Osteoblast (primary cell): Measurements from ENCODE around the gene CD2BP2. TPM values are rescaled to one million over a fixed set of nuclear protein-coding genes. Genes with fewer than 3 reads are reported as not detected.

ENCODE experiments used
- DNase-seq: peaks from one replicate; pipeline ENCODE4 v3.0.0; 2011; ENCODE audit warnings: low spot score, mixed read lengths; ENCODE audit not compliant: insufficient read length; ENCODE audit errors: missing footprints
- H2AFZ ChIP-seq: 2 replicates; pipeline ENCODE4 v1.6.0; 2011; ENCODE audit warnings: mild to moderate bottlenecking, low read length
- H3K27ac ChIP-seq: 2 replicates; pipeline ENCODE4 v1.5.1; 2011; ENCODE audit warnings: mild to moderate bottlenecking, low read depth, low read length, moderate library complexity
- H3K27me3 ChIP-seq: 2 replicates; pipeline ENCODE4 v1.6.0; 2012; ENCODE audit warnings: mild to moderate bottlenecking, control low read depth, inconsistent platforms, low read length, moderate library complexity; ENCODE audit not compliant: insufficient read depth
- H3K36me3 ChIP-seq: 2 replicates; pipeline ENCODE4 v1.5.1; 2011; ENCODE audit warnings: mild to moderate bottlenecking, low read length, control low read depth, moderate library complexity; ENCODE audit not compliant: insufficient read depth
- H3K4me1 ChIP-seq: 2 replicates; pipeline ENCODE4 v1.5.1; 2011; ENCODE audit warnings: mild to moderate bottlenecking, low read length, control low read depth, moderate library complexity; ENCODE audit not compliant: insufficient read depth
- H3K4me2 ChIP-seq: 2 replicates; pipeline ENCODE4 v1.6.0; 2011; ENCODE audit warnings: mild to moderate bottlenecking, low read length; ENCODE audit not compliant: insufficient read depth
- H3K4me3 ChIP-seq: fragments of 200-600 bp; sonication (generic); 3 replicates; pipeline ENCODE4 v1.5.1; 2012; ENCODE audit warnings: mild to moderate bottlenecking, low read length, inconsistent platforms; ENCODE audit not compliant: insufficient read depth
- H3K79me2 ChIP-seq: 2 replicates; pipeline ENCODE4 v1.6.0; 2012; ENCODE audit warnings: mild to moderate bottlenecking, low read length, control low read depth, inconsistent platforms; ENCODE audit not compliant: insufficient read depth
- H3K9me3 ChIP-seq: 2 replicates; pipeline ENCODE4 v1.5.1; 2011; ENCODE audit warnings: low read depth, low read length, control low read depth
- H4K20me1 ChIP-seq: 2 replicates; pipeline ENCODE4 v1.6.0; 2012; ENCODE audit warnings: mild to moderate bottlenecking, low read length, control low read depth; ENCODE audit not compliant: insufficient read depth
- CTCF ChIP-seq: IDR thresholded peaks from 2 replicates; pipeline ENCODE4 v1.5.1; 2011; ENCODE audit warnings: mild to moderate bottlenecking, low read depth, low read length, moderate library complexity; ENCODE audit errors: extremely low read depth
- total RNA-seq: library from RNA; depleted of rRNA; stranded (reverse); fragments of >200 nt; gene quantifications from 2 replicates; pipeline ENCODE4 v1.2.3, GENCODE V29; 2012

Gene CD2BP2
- total RNA-seq, 1 donor = 32.9 TPM

- Histone ChIP-seq H3K27ac (no peak within 1 kb of the TSS), H4K20me1 (peaks cover 8% of the 10 kb centered on the region), H3K9me3 (no peaks in the 10 kb centered on the region), H3K79me2 (peaks cover 4% of the 10 kb centered on the region), H3K4me2 (no peak within 1 kb of the TSS), H3K27me3 (no peaks in the 10 kb centered on the region), H3K4me3 (no peak within 1 kb of the TSS), H3K4me1 (peaks cover 10% of the 10 kb centered on the region), H3K36me3 (no peaks in the 10 kb centered on the region), H2AFZ (no peak within 1 kb of the TSS)
- no peak for TF ChIP-seq CTCF
- DNase-seq = peak; percentile 19
Measured at GRCh38 chr16:30382111-30382881, 27.2 kb upstream of the CD2BP2 start, which contains the start of gene SEPTIN1. Gene SEPTIN1, minus strand, starts transcription at chr16:30382561. Its CDS starts 19 bp downstream, at chr16:30382542.

- H3K27me3 ChIP-seq = no peaks in the 10 kb centered on the region
- H3K4me2 ChIP-seq = no peak overlapping the region
- no peaks in the 10 kb centered on the region for H3K36me3 ChIP-seq
- TF ChIP-seq CTCF = no peak
- H3K27ac ChIP-seq = no peak overlapping the region
- no peak overlapping the region for H3K4me3 ChIP-seq
- H3K9me3 ChIP-seq = no peaks in the 10 kb centered on the region
- peaks cover 14% of the 10 kb centered on the region for H3K4me1 ChIP-seq
- peak; percentile 69 for DNase-seq
- H4K20me1 ChIP-seq = peaks cover 8% of the 10 kb centered on the region
- H3K79me2 ChIP-seq = peaks cover 4% of the 10 kb centered on the region
- H2AFZ ChIP-seq = no peak overlapping the region
Measured at GRCh38 chr16:30381291-30382041, 26.4 kb upstream of the CD2BP2 start.

- Histone ChIP-seq H4K20me1 (peaks cover 8% of the 10 kb centered on the region), H3K27ac (no peak overlapping the region), H3K4me3 (no peak overlapping the region), H3K9me3 (no peaks in the 10 kb centered on the region), H3K79me2 (peaks cover 4% of the 10 kb centered on the region), H3K27me3 (no peaks in the 10 kb centered on the region), H3K4me2 (no peak overlapping the region), H3K36me3 (no peaks in the 10 kb centered on the region), H3K4me1 (peaks cover 14% of the 10 kb centered on the region), H2AFZ (no peak overlapping the region)
- no peak for TF ChIP-seq CTCF
- DNase-seq = peak; percentile 48
Measured at GRCh38 chr16:30380803-30381208, 25.7 kb upstream of the CD2BP2 start.
